ENCODE results near the gene RAPGEF6. TPM values are rescaled to one million over a fixed set of nuclear protein-coding genes. Genes with fewer than 3 reads are reported as not detected.

The RAPGEF6 gene
- total RNA-seq, 5 donors from 2014 or later (not counting 1 experiment from before 2014, with no cell fraction given) = 82.9 to 122 (median 87.7) TPM

DNA sequence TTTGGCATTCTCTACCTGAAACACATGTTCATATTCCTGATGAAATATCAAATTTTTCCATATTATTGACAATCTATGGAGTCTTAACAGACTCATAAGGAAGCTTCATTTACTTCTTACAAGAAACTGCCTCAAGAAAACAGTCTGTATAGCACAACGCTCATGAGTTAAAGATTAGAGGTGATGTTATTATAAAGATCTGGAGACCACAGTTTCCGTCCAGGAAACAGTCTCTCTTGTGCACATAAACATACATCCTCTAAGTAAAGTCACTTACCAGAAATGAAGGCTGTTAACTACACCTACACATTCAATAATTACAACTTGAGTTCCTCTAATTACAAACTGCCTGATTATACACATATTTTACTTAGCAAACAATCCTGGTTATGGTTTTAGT lies 86.9 kb downstream of the RAPGEF6 start:
- POLR2A ChIA-PET = interaction anchor here (0.8 to 2.0 kb wide), 5 partner anchors 8 to 36 kb away, joined by 3 to 6 read pairs (median 4); no protein-coding TSS in a partner anchor
- Histone ChIP-seq H3K4me3 (ENCODE audit: control insufficient read depth in 1 of 2, extremely low read depth in 1 of 2, low read length in 1 of 2) (peak overlapping the region; percentile 63 to 84), H3K36me3 (ENCODE audit: control insufficient read depth in 2 of 2, extremely low read depth in 1 of 2, insufficient read depth in 1 of 2, low read length in 1 of 2) (no peaks in the 10 kb centered on the region), H3K9me3 (no peaks in the 10 kb centered on the region), H3K27me3 (replicated peaks in 1 of 2; ENCODE audit: control insufficient read depth in 2 of 2, extremely low read depth in 1 of 2, insufficient read depth in 2 of 2, low read length in 1 of 2) (no peaks in the 10 kb centered on the region), H3K4me1 (ENCODE audit: control insufficient read depth in 1 of 2, extremely low read depth in 1 of 2, insufficient read depth in 2 of 2, low read length in 2 of 2) (peaks cover 24 to 51% of the 10 kb centered on the region in 2 experiments), H3K27ac (ENCODE audit: low read length) (peak overlapping the region; percentile 57)
- DNase-seq (peak in 5 of 35 experiments; percentile 27 to 74 (median 32)), ATAC-seq (replicated peaks in 1 of 4) (peak; percentile 91 to 98 (median 98))
- no CpG with 5 or more reads among the region's 2 CpGs for WGBS (ENCODE audit: insufficient coverage)
- H3K9me3 Mint-ChIP-seq = no peaks in the 10 kb centered on the region
- peak overlapping the region; percentile 97 to 98 for H3K27ac Mint-ChIP-seq
- H3K36me3 Mint-ChIP-seq = peaks cover 38% of the 10 kb centered on the region
- H3K4me3 Mint-ChIP-seq = peak overlapping the region; percentile 92 to 93 (median 92)
- H3K4me1 Mint-ChIP-seq = peaks cover 64 to 72% (median 72%) of the 10 kb centered on the region in 3 donors
- H3K27me3 Mint-ChIP-seq = no peaks in the 10 kb centered on the region
- CTCF ChIA-PET = interaction anchor here in 1 of 2 donors (0.6 to 3.0 kb wide), 6 partner anchors 15 to 81 kb away, joined by 3 to 9 read pairs (median 5); no protein-coding TSS in a partner anchor

DNA sequence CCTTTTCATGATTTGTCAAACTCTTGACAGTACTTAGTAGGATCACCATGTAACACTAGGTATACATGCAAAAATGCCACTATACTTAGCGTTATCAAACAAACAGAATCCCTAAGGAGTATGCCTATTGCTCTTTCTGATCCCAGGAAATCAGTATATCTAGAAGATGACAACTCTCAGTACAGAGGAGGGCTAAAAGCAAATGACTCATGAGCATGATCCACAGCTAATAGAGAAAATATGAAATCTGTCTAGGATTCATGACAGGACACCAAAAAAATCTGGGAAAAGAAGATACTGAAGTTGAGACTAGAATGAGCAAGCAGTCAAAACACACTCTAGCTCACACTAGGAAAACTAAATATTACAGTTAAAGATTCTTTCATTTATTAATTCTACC lies 89.2 kb downstream of the RAPGEF6 start:
- peak overlapping the region; percentile 89 to 93 (median 92) for H3K4me3 Mint-ChIP-seq
- DNase-seq = no peak
- ChIA-PET CTCF (interaction anchor here in 1 of 2 donors (0.6 to 2.0 kb wide), 4 partner anchors 13 to 301 kb away, joined by 3 to 7 read pairs (median 4); no protein-coding TSS in a partner anchor), POLR2A (interaction anchor here (0.6 to 0.7 kb wide), 4 partner anchors 20 to 52 kb away, joined by 3 to 5 read pairs (median 4); no protein-coding TSS in a partner anchor)
- no peaks in the 10 kb centered on the region for H3K9me3 Mint-ChIP-seq
- peak overlapping the region; percentile 63 to 84 for H3K4me3 ChIP-seq (ENCODE audit: control insufficient read depth in 1 of 2, extremely low read depth in 1 of 2, low read length in 1 of 2)
- peak overlapping the region; percentile 87 to 91 for H3K27ac Mint-ChIP-seq
- H3K4me1 ChIP-seq (ENCODE audit: control insufficient read depth in 1 of 2, extremely low read depth in 1 of 2, insufficient read depth in 2 of 2, low read length in 2 of 2) = peaks cover 24 to 54% of the 10 kb centered on the region in 2 experiments
- no peaks in the 10 kb centered on the region for H3K27me3 Mint-ChIP-seq
- WGBS (ENCODE audit: insufficient coverage) = no CpG with 5 or more reads among the region's 1 CpG
- H3K36me3 Mint-ChIP-seq = peaks cover 42% of the 10 kb centered on the region
- H3K36me3 ChIP-seq (ENCODE audit: control insufficient read depth in 2 of 2, extremely low read depth in 1 of 2, insufficient read depth in 1 of 2, low read length in 1 of 2) = no peaks in the 10 kb centered on the region
- no peak overlapping the region for H3K27ac ChIP-seq (ENCODE audit: low read length)
- no peaks in the 10 kb centered on the region for H3K27me3 ChIP-seq (replicated peaks in 1 of 2; ENCODE audit: control insufficient read depth in 2 of 2, extremely low read depth in 1 of 2, insufficient read depth in 2 of 2, low read length in 1 of 2)
- peaks cover 65 to 78% (median 75%) of the 10 kb centered on the region in 3 donors for H3K4me1 Mint-ChIP-seq
- no peaks in the 10 kb centered on the region for H3K9me3 ChIP-seq
- ATAC-seq (replicated peaks in 1 of 4) = no peak

DNA sequence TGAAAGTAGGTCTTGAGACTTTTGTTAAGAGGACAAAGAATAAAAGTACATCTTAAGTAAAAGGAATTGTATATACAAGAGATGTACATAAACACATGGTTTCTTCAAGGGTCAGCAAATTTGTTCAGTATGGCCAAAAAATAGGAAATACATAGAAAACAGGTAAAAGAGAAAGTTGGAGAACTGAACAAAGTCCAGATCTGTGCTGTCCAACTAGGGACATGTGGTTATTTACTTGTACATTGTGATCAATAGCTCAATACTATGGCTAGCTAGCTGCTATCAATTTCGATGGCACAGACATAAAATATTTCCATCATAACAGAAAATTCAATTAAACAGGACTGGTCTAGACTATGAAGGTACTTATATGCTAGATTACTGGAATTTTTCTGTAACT lies 92.3 kb downstream of the RAPGEF6 start:
- Mint-ChIP-seq H3K27me3 (no peaks in the 10 kb centered on the region), H3K36me3 (peaks cover 49% of the 10 kb centered on the region), H3K27ac (peak overlapping the region; percentile 69 to 78), H3K4me1 (peaks cover 73 to 82% (median 76%) of the 10 kb centered on the region in 3 donors), H3K4me3 (peak overlapping the region; percentile 40 to 92 (median 52)), H3K9me3 (no peaks in the 10 kb centered on the region)
- no CpG with 5 or more reads among the region's 1 CpG for WGBS (ENCODE audit: insufficient coverage)
- ChIA-PET CTCF (interaction anchor here in 1 of 2 donors (1.0 kb wide), 1 partner anchor 30 kb away, joined by 3 read pairs; no protein-coding TSS in a partner anchor), POLR2A (interaction anchor here (0.5 to 0.6 kb wide), 2 partner anchors 168 to 208 kb away, joined by 3 read pairs; no protein-coding TSS in a partner anchor)
- Histone ChIP-seq H3K36me3 (ENCODE audit: control insufficient read depth in 2 of 2, extremely low read depth in 1 of 2, insufficient read depth in 1 of 2, low read length in 1 of 2) (peaks cover 0 to 2% of the 10 kb centered on the region in 2 donors), H3K9me3 (no peaks in the 10 kb centered on the region), H3K27ac (ENCODE audit: low read length) (peak overlapping the region; percentile 26), H3K27me3 (replicated peaks in 1 of 2; ENCODE audit: control insufficient read depth in 2 of 2, extremely low read depth in 1 of 2, insufficient read depth in 2 of 2, low read length in 1 of 2) (no peaks in the 10 kb centered on the region), H3K4me1 (ENCODE audit: control insufficient read depth in 1 of 2, extremely low read depth in 1 of 2, insufficient read depth in 2 of 2, low read length in 2 of 2) (peaks cover 17 to 38% of the 10 kb centered on the region in 2 experiments), H3K4me3 (ENCODE audit: control insufficient read depth in 1 of 2, extremely low read depth in 1 of 2, low read length in 1 of 2) (no peak overlapping the region)
- DNase-seq = no peak
- no peak for ATAC-seq (replicated peaks in 1 of 4)

DNA sequence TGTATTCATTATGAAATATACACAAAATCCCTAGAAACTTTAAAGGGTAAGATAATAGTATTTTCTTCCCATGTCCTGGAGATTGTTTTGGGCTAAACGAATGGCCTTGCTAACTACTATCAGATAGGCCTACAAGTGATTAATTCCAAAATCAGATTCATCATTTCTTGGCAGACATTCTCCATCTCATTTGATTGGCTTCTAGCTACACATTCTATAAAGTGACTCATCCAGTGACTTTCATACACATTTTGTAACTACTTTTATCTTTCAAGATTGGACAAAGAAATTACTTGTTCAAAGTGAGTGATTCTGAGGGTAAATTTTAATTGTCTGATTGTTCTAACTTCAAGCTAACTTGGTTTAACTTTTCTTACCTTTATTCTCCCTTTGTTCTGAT lies 93.3 kb downstream of the RAPGEF6 start:
- no CpG with 5 or more reads among the region's 1 CpG for WGBS (ENCODE audit: insufficient coverage)
- H3K4me3 ChIP-seq (ENCODE audit: control insufficient read depth in 1 of 2, extremely low read depth in 1 of 2, low read length in 1 of 2) = no peak overlapping the region
- ATAC-seq (replicated peaks in 1 of 4) (no peak), DNase-seq (no peak)
- CTCF ChIA-PET = interaction anchor here in 1 of 2 donors (1.6 kb wide), 1 partner anchor 9 kb away, joined by 10 read pairs; no protein-coding TSS in a partner anchor
- H3K27me3 ChIP-seq (replicated peaks in 1 of 2; ENCODE audit: control insufficient read depth in 2 of 2, extremely low read depth in 1 of 2, insufficient read depth in 2 of 2, low read length in 1 of 2) = no peaks in the 10 kb centered on the region
- no peaks in the 10 kb centered on the region for H3K27me3 Mint-ChIP-seq
- H3K27ac Mint-ChIP-seq = peak overlapping the region; percentile 69 to 85
- no peaks in the 10 kb centered on the region for H3K9me3 Mint-ChIP-seq
- peaks cover 81 to 90% (median 82%) of the 10 kb centered on the region in 3 donors for H3K4me1 Mint-ChIP-seq
- no peaks in the 10 kb centered on the region for H3K9me3 ChIP-seq
- H3K4me3 Mint-ChIP-seq = peak overlapping the region in 1 of 3 donors; percentile 92
- H3K27ac ChIP-seq (ENCODE audit: low read length) = no peak overlapping the region
- H3K36me3 Mint-ChIP-seq = peaks cover 48% of the 10 kb centered on the region
- POLR2A ChIA-PET = interaction anchor here in 1 of 2 donors (0.6 kb wide), 1 partner anchor 53 kb away, joined by 3 read pairs; no protein-coding TSS in a partner anchor
- peaks cover 0 to 2% of the 10 kb centered on the region in 2 donors for H3K36me3 ChIP-seq (ENCODE audit: control insufficient read depth in 2 of 2, extremely low read depth in 1 of 2, insufficient read depth in 1 of 2, low read length in 1 of 2)
- H3K4me1 ChIP-seq (ENCODE audit: control insufficient read depth in 1 of 2, extremely low read depth in 1 of 2, insufficient read depth in 2 of 2, low read length in 2 of 2) = peaks cover 19 to 46% of the 10 kb centered on the region in 2 experiments

DNA sequence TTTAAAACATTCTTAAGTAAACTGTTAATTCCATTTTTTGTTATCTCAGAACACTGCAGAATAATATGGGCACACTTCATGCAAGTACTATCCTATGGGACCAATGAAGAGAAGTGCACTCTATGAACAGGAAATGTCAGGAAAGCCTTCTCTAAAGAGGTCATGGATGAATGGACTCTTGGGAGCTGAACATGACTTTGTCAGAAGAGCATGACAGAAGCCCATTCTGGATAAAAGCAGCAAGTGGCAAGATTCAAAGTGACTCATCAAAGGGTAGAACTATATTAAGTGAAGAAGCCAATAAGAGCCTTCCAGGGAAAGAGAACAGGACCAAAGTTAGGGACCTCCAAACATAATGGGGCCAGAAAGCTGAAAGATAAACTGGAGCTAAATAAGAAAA lies 94.0 kb downstream of the RAPGEF6 start:
- H3K27me3 Mint-ChIP-seq = no peaks in the 10 kb centered on the region
- no peak for ATAC-seq (replicated peaks in 1 of 4)
- Histone ChIP-seq H3K4me3 (ENCODE audit: control insufficient read depth in 1 of 2, extremely low read depth in 1 of 2, low read length in 1 of 2) (no peak overlapping the region), H3K27me3 (replicated peaks in 1 of 2; ENCODE audit: control insufficient read depth in 2 of 2, extremely low read depth in 1 of 2, insufficient read depth in 2 of 2, low read length in 1 of 2) (no peaks in the 10 kb centered on the region), H3K9me3 (no peaks in the 10 kb centered on the region), H3K36me3 (ENCODE audit: control insufficient read depth in 2 of 2, extremely low read depth in 1 of 2, insufficient read depth in 1 of 2, low read length in 1 of 2) (peaks cover 0 to 2% of the 10 kb centered on the region in 2 donors), H3K27ac (ENCODE audit: low read length) (no peak overlapping the region), H3K4me1 (ENCODE audit: control insufficient read depth in 1 of 2, extremely low read depth in 1 of 2, insufficient read depth in 2 of 2, low read length in 2 of 2) (peaks cover 19 to 53% of the 10 kb centered on the region in 2 experiments)
- CTCF ChIA-PET = interaction anchor here in 1 of 2 donors (1.6 kb wide), 1 partner anchor 9 kb away, joined by 10 read pairs; no protein-coding TSS in a partner anchor
- DNase-seq = no peak
- POLR2A ChIA-PET = no interaction called here
- no peaks in the 10 kb centered on the region for H3K9me3 Mint-ChIP-seq
- peaks cover 88 to 93% (median 89%) of the 10 kb centered on the region in 3 donors for H3K4me1 Mint-ChIP-seq
- H3K4me3 Mint-ChIP-seq = peak overlapping the region; percentile 5 to 18 (median 13)
- peaks cover 51% of the 10 kb centered on the region for H3K36me3 Mint-ChIP-seq
- H3K27ac Mint-ChIP-seq = peak overlapping the region; percentile 69 to 85

DNA sequence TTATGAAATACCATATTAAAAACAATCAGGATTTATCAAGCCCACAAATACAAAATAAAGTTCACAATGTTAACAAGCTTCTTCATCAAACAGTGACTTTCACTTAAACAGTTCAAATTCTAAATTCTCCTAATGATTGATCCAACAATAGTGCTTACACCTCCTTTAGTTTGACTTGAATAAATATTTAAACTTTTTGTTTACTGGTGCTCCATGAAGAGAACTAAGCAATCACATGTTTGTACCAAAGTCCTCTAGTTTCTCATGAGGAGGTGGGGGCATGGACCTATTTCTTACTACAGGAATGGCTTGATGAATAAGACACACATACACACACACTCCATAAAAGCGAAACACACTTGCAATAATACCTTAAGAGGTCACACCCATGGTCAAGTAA lies 95.8 kb downstream of the RAPGEF6 start:
- peaks cover 89 to 94% (median 90%) of the 10 kb centered on the region in 3 donors for H3K4me1 Mint-ChIP-seq
- no peaks in the 10 kb centered on the region for H3K27me3 ChIP-seq (replicated peaks in 1 of 2; ENCODE audit: control insufficient read depth in 2 of 2, extremely low read depth in 1 of 2, insufficient read depth in 2 of 2, low read length in 1 of 2)
- DNase-seq (no peak), ATAC-seq (replicated peaks in 1 of 4) (no peak)
- H3K4me3 ChIP-seq (ENCODE audit: control insufficient read depth in 1 of 2, extremely low read depth in 1 of 2, low read length in 1 of 2) = no peak overlapping the region
- peaks cover 15 to 55% of the 10 kb centered on the region in 2 experiments for H3K4me1 ChIP-seq (ENCODE audit: control insufficient read depth in 1 of 2, extremely low read depth in 1 of 2, insufficient read depth in 2 of 2, low read length in 2 of 2)
- peaks cover 44% of the 10 kb centered on the region for H3K36me3 Mint-ChIP-seq
- peak overlapping the region; percentile 70 to 74 for H3K27ac Mint-ChIP-seq
- H3K9me3 Mint-ChIP-seq = no peaks in the 10 kb centered on the region
- no CpG with 5 or more reads among the region's 1 CpG for WGBS (ENCODE audit: insufficient coverage)
- no peaks in the 10 kb centered on the region for H3K27me3 Mint-ChIP-seq
- CTCF ChIA-PET = no interaction called here
- peaks cover 0 to 2% of the 10 kb centered on the region in 2 donors for H3K36me3 ChIP-seq (ENCODE audit: control insufficient read depth in 2 of 2, extremely low read depth in 1 of 2, insufficient read depth in 1 of 2, low read length in 1 of 2)
- H3K9me3 ChIP-seq = no peaks in the 10 kb centered on the region
- H3K4me3 Mint-ChIP-seq = peak overlapping the region in 1 of 3 donors; percentile 52
- peak overlapping the region; percentile 53 for H3K27ac ChIP-seq (ENCODE audit: low read length)
- POLR2A ChIA-PET = interaction anchor here in 1 of 2 donors (0.6 kb wide), 1 partner anchor 11 kb away, joined by 4 read pairs; no protein-coding TSS in a partner anchor

Measured in T-cell (primary cell).